IMR-90 (cell line): Measurements from ENCODE around the gene RANBP3. TPM values are rescaled to one million over a fixed set of nuclear protein-coding genes. Genes with fewer than 3 reads are reported as not detected.
"Not testable (repeated sequence)": the region's sequence is repeated elsewhere in the genome, so short reads cannot be mapped to it uniquely, and the experiment has no call there.

Source experiments
- ATAC-seq: fragments of 200-7000 bp; cut with Tn5 transposase; 2 replicates; pipeline ENCODE4 v1.9.1; 2020; ENCODE audit warnings: low read depth, mild to moderate bottlenecking, moderate library complexity
- BruUV-seq: library from RNA; stranded (reverse); fragments of 400-500 nt; replicated peaks from 2 replicates; lab custom pipeline; 2021; lab: Mats Ljungman, UMichigan
- CTCF ChIA-PET: fragments of 300-600 bp; formaldehyde crosslinking; extraction: SDS; loops from one replicate; lab custom pipeline; 2021; ENCODE audit warnings: antibody characterized with exemption; lab: Yijun Ruan, JAX
- POLR2A ChIA-PET: fragments of 300-600 bp; sonication (Branson Sonifier 250); formaldehyde crosslinking; loops from one replicate; lab custom pipeline; 2022; ENCODE audit warnings: antibody characterized with exemption; ENCODE audit not compliant: unreplicated experiment; lab: Charles Lee
- DNase-seq: peaks from one replicate; pipeline ENCODE4 v3.0.0; 2013
- H2AFZ ChIP-seq: replicated peaks from 2 replicates; pipeline ENCODE3; 2013; ENCODE audit warnings: low read length, mild to moderate bottlenecking; ENCODE audit not compliant: poor library complexity
- H2AK5ac ChIP-seq: 2 replicates; pipeline ENCODE4 v1.6.1; 2013; ENCODE audit warnings: low read depth, low read length, inconsistent platforms
- H2AK9ac ChIP-seq: replicated peaks from 2 replicates; pipeline ENCODE3; 2013; ENCODE audit warnings: mild to moderate bottlenecking, low read depth, low read length, moderate library complexity; ENCODE audit not compliant: poor library complexity
- H2BK120ac ChIP-seq: 2 replicates; pipeline ENCODE4 v1.6.1; 2013; ENCODE audit warnings: low read depth, low read length, inconsistent platforms
- H2BK15ac ChIP-seq: 3 replicates; pipeline ENCODE4 v1.6.1; 2013; ENCODE audit warnings: low read depth, low read length, inconsistent platforms
- H2BK20ac ChIP-seq: 2 replicates; pipeline ENCODE4 v1.6.1; 2013; ENCODE audit warnings: low read depth, mild to moderate bottlenecking, inconsistent platforms, low read length, moderate library complexity
- H2BK5ac ChIP-seq: 2 replicates; pipeline ENCODE4 v1.6.1; 2013; ENCODE audit warnings: mild to moderate bottlenecking, low read depth, low read length, inconsistent platforms; ENCODE audit not compliant: poor library complexity, severe bottlenecking
- H3K14ac ChIP-seq: replicated peaks from 2 replicates; pipeline ENCODE4 v1.6.1; 2013; ENCODE audit warnings: low read depth, low read length, inconsistent platforms
- H3K18ac ChIP-seq: 2 replicates; pipeline ENCODE4 v1.6.1; 2013; ENCODE audit warnings: low read depth, low read length, control low read depth
- H3K23ac ChIP-seq: 2 replicates; pipeline ENCODE4 v1.6.1; 2013; ENCODE audit warnings: low read depth, low read length, inconsistent platforms
- H3K27ac ChIP-seq: 2 replicates; pipeline ENCODE4 v1.5.1; 2013; ENCODE audit warnings: mild to moderate bottlenecking, control low read depth, low read length; ENCODE audit not compliant: insufficient read depth
- H3K27me3 ChIP-seq: 2 replicates; pipeline ENCODE4 v1.6.1; 2013; ENCODE audit warnings: low read length; ENCODE audit not compliant: control insufficient read depth, insufficient read depth
- H3K36me3 ChIP-seq: 2 replicates; pipeline ENCODE4 v1.6.1; 2013; ENCODE audit warnings: low read length, mixed read lengths; ENCODE audit not compliant: control insufficient read depth, insufficient read depth
- H3K4ac ChIP-seq: 2 replicates; pipeline ENCODE4 v1.6.1; 2013; ENCODE audit warnings: low read depth, low read length, inconsistent platforms
- H3K4me1 ChIP-seq: 2 replicates; pipeline ENCODE4 v1.6.1; 2013; ENCODE audit warnings: low read length, mixed read lengths; ENCODE audit not compliant: control insufficient read depth, insufficient read depth
- H3K4me2 ChIP-seq: 2 replicates; pipeline ENCODE4 v1.6.1; 2013; ENCODE audit warnings: low read depth, mild to moderate bottlenecking, control low read depth, low read length, moderate library complexity
- H3K4me3 ChIP-seq: 2 replicates; pipeline ENCODE4 v1.5.1; 2013; ENCODE audit warnings: low read depth, mild to moderate bottlenecking, control low read depth, low read length, moderate library complexity; ENCODE audit not compliant: insufficient read depth
- H3K56ac ChIP-seq: 2 replicates; pipeline ENCODE4 v1.6.1; 2013; ENCODE audit warnings: low read length, inconsistent platforms; ENCODE audit not compliant: insufficient read depth; ENCODE audit errors: extremely low read depth
- H3K79me1 ChIP-seq, 2 experiments: 2 replicates each; pipeline ENCODE4 v1.6.1; 2013; ENCODE audit warnings: low read length in 2 of 2, inconsistent platforms in 1 of 2, low read depth in 1 of 2
- H3K9ac ChIP-seq: 2 replicates; pipeline ENCODE4 v1.6.1; 2013; ENCODE audit warnings: low read depth, low read length, control low read depth
- H3K9me1 ChIP-seq: 2 replicates; pipeline ENCODE4 v1.6.1; 2013; ENCODE audit warnings: low read length, inconsistent platforms; ENCODE audit not compliant: insufficient read depth
- H3K9me3 ChIP-seq: 2 replicates; pipeline ENCODE4 v1.6.1; 2013; ENCODE audit warnings: low read length; ENCODE audit not compliant: control insufficient read depth, insufficient read depth
- H4K20me1 ChIP-seq: 2 replicates; pipeline ENCODE4 v1.6.1; 2013; ENCODE audit warnings: low read length, inconsistent platforms; ENCODE audit not compliant: insufficient read depth
- H4K5ac ChIP-seq: 2 replicates; pipeline ENCODE4 v1.6.1; 2013; ENCODE audit warnings: mild to moderate bottlenecking, low read depth, low read length, control low read depth
- H4K8ac ChIP-seq, 2 experiments: 2 replicates each; pipeline ENCODE4 v1.6.1; 2013; ENCODE audit warnings: low read depth in 2 of 2, low read length in 2 of 2, control low read depth in 1 of 2, inconsistent platforms in 1 of 2
- H4K91ac ChIP-seq: 2 replicates; pipeline ENCODE4 v1.6.1; 2013; ENCODE audit warnings: low read depth, low read length, inconsistent platforms; ENCODE audit not compliant: insufficient read depth
- WGBS, 2 experiments: methylation state at CpG; one replicate each; pipeline versions ENCODE4 v1.1.5 to v1.1.7; 2013; ENCODE audit warnings: missing lambda C conversion rate in 2 of 2; ENCODE audit not compliant: insufficient read length in 1 of 2; ENCODE audit errors: extremely low coverage in 2 of 2; 5-methylcytosine and 5-hydroxymethylcytosine counted together
- dilution Hi-C: fragments of 300-500 bp; cut with HindIII; formaldehyde crosslinking; loops from one replicate; pipeline ENCODE4 v1.14.3; 2018; ENCODE audit warnings: low sequenced_read_pairs; ENCODE audit not compliant: unreplicated experiment
- in situ Hi-C: fragments of 300-500 bp; cut with MboI; formaldehyde crosslinking; loops from 3 replicates; pipeline ENCODE4 v1.14.3; 2019; ENCODE audit warnings: low sequenced_read_pairs, inconsistent platforms, mixed read lengths
- intact Hi-C: fragments of 100-400 bp; cut with micrococcal nuclease; formaldehyde crosslinking; loops from 2 replicates; pipeline ENCODE4 v1.10.0; 2022
- polyA plus RNA-seq, 3 experiments: library from polyadenylated mRNA; depleted of rRNA; stranded (reverse); fragments of >200 nt; gene quantifications; 2 replicates each; pipeline ENCODE4 v1.2.3, GENCODE V29; 2012; ENCODE audit warnings: low replicate concordance in 1 of 3
- total RNA-seq: library from RNA; depleted of rRNA; stranded (reverse); fragments of >200 nt; gene quantifications from 2 replicates; pipeline ENCODE4 v1.2.3, GENCODE V29; 2012

Gene RANBP3
- total and polyA plus RNA-seq, 2 of the 4 experiments (the other 2 are of a cell fraction): 42.5 to 111 TPM

GRCh38 chr19:6006070-6006446 is 28.1 kb upstream of the RANBP3 start:
- in situ Hi-C loops, H3K36me3 ChIP-seq, H3K9ac ChIP-seq, H3K9me1 ChIP-seq, H2AK9ac ChIP-seq, H3K4me1 ChIP-seq, H3K14ac ChIP-seq, H2BK15ac ChIP-seq, DNase-seq, H3K9me3 ChIP-seq, H3K27me3 ChIP-seq, POLR2A ChIA-PET, H2AFZ ChIP-seq, H2BK120ac ChIP-seq, H3K23ac ChIP-seq, ATAC-seq, H2AK5ac ChIP-seq, H4K20me1 ChIP-seq, H3K4me3 ChIP-seq, H3K18ac ChIP-seq, H3K56ac ChIP-seq, H4K91ac ChIP-seq, H4K8ac ChIP-seq, intact Hi-C loops, H4K5ac ChIP-seq, H3K4me2 ChIP-seq, H3K4ac ChIP-seq, BruUV-seq, H3K79me1 ChIP-seq, H2BK5ac ChIP-seq, CTCF ChIA-PET, H3K27ac ChIP-seq, dilution Hi-C loops, H2BK20ac ChIP-seq: not testable (repeated sequence)
- WGBS, 2 experiments: 100% methylated on average over 4 of the region's 7 CpGs; no CpG with 5 or more reads in 1 of the 2 experiments
